HG03095 (cell line): Measurements from ENCODE around the gene PPP1R26.
"Not testable (repeated sequence)": the region's sequence is repeated elsewhere in the genome, so short reads cannot be mapped to it uniquely, and the experiment has no call there.

Source experiments
- ATAC-seq: cut with Tn5 transposase; IDR thresholded peaks from one replicate; pipeline ENCODE4 v1.9.1; 2021; ENCODE audit warnings: moderate library complexity; ENCODE audit not compliant: unreplicated experiment

PPP1R26 gene

DNA sequence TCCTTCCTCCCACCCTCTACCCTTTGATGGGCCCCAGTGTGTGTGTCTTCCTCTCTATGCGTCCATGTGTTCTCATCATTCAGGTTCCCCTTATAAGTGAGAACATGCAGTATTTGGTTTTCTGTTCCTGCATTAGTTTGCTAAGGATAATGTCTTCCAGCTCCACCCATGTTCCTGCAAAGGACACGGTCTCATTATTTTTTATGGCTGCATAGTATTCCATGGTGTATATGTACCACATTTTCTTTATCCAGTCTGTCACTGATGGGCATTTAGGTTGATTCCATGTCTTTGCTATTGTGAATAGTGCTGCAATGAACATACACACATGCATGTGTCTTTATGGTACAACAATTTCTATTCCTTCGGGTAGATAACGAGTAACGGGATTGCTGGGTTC is 21.1 kb upstream of the PPP1R26 start:
- not testable (repeated sequence) for ATAC-seq

DNA sequence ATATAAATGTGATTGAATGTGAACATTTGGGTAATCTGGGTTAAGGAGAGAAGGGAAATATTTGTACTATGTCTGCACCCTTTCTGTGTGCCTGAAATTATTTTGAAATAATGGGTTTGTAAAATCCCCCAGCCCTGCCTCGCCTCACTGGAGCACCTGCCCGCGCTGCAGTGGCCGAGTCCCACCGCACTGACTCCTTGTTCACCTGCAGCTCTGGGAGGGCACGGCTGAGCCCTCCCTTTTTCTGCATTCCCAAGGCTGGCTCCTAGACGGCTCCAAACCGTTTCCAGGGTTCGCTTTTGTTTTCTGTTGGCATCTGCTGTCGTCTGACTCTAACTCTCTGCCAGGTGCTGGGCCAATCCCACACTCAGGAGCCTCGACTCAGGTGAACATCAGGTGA is 17.6 kb upstream of the PPP1R26 start:
- ATAC-seq: no peak

DNA sequence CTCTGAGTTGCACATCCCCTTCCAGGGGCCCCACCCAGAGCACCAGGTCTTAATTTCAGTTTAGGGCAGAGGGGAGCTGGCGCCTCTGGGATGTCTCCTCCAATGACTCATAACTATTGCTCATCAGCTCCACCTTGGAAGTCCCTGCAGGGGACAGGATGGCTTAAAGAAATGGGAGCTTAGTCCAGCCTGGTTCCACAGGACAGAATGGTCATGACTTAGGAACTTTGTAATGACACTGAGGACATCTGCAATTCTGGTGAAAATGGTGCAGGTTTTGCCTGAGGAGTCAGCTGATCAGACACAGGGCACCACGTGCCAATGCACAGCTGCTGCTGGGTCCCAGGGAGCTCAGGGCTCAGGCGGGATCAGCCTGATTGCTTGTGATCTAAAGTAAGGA is 16.4 kb upstream of the PPP1R26 start:
- ATAC-seq: no peak

DNA sequence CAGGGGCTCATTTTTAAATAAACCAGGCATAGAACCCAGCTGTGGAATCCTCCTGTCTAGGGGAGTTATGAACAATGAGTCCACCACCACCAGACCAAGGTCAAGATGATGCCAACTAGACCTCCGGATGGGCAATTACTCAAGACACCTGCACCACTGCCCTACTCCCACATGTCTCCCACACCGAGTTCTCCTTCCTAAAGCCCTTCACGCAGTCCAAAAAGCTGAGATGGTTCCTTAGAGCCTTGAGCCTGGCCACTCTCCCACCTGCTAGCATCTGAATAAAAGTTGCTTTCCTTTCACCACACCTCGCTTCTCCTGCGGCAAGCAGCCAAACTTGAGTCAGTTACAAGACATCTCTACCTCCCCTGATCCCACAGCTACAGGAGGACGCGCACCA is 15.4 kb upstream of the PPP1R26 start:
- ATAC-seq: no peak

DNA sequence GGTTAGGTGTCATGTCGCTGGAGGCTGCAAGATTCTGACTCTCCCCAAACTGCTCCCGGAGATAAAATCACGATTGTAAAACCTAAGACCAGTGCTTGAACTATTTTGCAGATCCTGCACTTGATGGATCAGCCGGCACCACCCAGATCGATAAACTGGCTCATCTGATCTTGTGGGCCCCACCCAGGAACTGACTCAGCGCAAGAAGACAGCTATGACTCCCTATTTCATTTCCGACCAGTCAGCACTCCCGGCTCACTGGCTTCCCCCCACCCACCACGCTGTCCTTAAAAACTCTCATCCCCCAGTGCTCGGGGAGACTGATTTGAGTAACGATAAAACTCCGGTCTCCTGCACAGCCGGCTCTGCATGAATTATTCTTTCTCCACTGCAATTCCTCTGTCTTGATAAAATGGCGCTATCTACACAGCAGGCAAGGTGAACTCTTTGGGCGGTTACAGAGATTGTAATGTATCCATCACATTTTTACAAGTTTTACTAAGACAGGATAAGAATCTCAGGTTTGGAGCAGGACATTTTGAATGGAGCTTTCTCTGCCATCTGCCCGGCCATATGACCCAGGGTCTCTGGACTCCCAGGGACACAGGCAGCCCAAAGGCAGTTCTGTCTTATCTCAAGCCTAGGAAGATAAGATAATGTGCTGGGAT is 10.6 kb upstream of the PPP1R26 start:
- no peak for ATAC-seq

DNA sequence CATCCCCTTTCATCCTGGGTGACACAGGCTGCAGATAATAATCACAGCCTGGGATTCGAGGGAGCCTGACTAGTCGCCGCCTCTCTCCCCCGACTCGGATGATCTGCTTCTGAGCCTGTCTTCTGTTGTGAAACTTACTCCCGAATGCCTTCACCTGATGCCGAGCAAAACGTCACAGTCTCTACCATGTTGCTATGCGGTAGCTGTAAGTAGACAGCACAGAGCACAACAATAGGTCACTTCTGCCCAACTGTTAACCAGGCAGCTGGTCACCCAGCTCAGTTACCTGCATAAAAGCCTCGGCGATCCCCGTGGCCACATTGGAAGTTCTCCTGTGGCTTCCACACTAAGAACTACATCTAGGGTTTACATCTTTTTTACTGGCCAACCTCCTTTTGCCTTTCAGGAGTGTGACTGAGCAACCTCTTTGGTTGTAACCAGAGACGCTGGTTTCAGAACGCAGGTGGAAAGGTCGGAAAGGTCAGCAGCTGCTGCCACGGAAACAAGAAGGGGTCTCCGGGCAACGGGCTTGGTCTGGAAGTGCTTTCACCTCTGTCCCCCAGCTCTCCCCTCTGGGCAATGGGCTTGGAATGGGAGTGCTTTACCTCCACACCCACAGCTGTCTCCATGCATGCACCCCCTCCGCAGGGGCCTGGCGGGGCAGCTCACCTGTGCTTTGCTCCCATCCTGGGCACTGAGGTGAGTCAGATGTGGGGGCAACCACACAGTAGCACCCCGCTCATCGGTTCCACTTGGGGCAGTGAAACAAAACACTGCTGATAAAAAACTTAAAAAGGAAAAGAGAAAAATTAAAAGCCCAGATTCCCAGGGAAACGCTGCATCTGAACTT is 7.6 kb upstream of the PPP1R26 start:
- no peak for ATAC-seq

DNA sequence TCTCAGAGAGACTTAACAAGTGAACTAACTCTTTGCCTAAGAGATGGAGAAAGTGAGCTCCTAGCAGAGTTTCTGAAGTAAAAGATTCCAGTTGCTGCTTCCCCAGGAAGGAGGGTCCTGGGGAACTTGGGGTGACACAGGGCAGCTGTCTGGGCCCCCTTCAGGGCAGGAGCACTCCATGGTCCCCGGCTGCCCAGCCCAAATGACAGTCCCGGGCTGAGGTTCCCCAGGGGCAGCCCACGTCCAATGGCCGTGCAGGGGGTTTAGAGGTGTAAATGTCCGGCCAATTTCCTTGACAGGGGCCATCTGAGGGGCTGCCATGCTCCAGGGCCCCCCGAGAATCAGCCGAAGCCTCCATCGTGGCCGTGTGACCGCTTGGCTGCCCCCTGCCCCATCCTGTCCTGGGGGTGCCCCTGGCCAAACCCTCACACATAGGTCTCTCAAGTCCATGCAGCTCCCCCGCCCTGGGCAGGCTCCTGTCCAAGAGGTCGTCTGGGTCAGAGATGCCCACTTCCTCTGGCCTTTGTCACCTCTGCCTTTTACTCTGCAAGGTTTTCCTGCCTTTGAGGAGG is 5.5 kb upstream of the PPP1R26 start:
- no peak for ATAC-seq

DNA sequence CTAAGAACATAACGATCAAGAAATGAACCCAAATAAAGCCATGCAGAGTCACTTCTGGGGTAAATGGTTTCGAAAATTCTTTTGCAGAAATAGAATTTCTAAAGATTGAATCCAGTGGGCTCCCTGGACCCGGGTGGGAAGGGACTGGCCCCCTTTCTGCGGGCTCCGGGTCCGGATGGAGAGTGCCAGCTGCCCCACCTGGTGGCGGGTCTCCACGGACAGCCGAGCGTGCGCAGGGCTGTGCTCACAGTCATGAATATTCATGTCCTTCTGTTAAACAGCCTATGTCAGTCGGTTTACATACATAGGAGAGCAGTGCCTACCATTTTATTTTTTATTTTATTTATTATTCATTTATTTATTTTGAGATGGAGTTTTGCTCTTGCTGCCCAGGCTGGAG is 4.7 kb upstream of the PPP1R26 start:
- ATAC-seq: no peak

DNA sequence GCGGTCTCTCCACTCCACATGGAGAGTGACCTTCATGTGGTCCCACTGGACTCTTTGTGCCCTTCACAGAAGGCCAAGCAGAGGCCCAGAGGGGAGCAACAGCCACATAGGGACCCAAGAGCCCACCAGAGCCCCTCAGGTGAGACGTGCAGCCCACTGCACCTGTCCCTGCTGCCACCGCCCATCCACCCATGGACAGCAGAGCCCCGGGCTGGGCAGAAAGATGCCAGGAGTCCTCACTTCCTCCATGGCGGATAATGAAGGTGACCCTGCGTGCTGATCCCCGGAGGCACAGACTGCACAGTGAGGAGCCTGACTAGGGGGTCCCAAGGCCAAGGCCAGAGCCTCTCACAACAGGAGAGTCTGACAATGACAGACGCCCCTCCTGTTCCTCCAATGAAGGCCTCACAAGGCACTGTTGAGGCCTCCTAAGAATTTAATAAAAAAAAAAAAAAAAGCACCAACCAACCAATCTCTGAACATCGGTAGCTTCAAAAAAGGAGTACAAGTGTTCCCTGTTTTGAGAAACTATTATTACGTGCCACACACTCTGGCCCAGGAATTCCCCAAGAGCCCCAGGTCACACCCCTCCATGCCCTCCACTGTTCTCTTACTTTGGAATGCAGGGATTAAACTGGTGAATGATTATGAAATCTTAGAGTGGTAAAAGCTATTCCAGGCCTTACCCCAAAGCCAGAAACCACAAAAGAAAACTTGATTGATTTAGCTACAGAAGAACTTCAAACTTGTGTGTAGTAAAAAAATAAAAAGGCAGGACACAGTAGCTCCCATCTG is 2.8 kb upstream of the PPP1R26 start:
- ATAC-seq: no peak

DNA sequence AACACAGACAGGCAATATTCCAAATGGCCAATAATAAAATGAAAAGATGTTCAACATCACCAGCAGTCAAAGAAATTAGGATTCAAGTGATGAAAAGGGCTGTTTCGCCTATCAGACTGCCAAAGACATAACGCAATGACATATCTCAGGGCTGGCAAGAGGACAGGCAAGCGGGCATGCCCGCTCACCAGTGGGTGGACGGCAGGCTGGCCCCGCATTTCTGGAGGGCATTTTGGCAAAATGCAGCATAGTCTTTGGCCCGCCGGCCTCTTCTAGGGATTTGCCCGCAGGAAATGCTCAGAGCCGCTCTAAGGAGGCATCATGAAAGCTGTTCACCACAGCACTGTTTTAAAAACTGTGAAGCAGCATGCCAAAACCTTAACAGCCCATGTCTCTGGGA is 1.4 kb upstream of the PPP1R26 start:
- ATAC-seq: no peak

DNA sequence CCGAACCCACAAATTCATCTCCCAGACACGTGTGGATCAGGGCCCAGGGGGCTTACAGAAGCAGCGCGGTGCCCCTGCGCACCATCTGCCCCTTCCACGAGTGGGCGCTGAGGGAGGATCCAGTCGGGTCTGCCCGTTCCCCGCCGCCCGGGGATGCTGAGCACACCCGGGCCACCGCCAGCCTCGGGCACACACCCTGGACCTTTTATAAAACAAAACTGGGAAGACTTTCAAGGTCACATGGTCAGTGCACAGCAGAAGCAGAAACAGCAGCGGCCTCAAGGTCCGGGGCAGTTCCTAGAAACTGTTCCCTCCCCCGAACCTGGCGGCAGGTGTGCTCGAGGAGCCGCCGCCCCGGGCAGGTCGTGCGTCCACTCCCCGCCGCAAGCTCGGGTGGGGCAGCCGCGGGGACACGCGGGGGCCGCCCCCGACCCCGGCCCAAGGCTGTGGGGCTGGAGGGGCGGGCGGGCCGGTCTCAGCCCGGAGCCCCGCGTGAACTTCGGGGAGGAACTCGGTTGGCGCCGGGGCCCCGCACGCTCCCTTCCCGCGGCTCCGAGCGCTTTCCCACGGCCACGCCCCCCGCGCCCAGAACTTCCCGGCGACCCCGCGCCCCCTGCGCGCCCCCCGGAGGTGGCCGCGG is 633 bp upstream of the PPP1R26 start:
- ATAC-seq: no peak

DNA sequence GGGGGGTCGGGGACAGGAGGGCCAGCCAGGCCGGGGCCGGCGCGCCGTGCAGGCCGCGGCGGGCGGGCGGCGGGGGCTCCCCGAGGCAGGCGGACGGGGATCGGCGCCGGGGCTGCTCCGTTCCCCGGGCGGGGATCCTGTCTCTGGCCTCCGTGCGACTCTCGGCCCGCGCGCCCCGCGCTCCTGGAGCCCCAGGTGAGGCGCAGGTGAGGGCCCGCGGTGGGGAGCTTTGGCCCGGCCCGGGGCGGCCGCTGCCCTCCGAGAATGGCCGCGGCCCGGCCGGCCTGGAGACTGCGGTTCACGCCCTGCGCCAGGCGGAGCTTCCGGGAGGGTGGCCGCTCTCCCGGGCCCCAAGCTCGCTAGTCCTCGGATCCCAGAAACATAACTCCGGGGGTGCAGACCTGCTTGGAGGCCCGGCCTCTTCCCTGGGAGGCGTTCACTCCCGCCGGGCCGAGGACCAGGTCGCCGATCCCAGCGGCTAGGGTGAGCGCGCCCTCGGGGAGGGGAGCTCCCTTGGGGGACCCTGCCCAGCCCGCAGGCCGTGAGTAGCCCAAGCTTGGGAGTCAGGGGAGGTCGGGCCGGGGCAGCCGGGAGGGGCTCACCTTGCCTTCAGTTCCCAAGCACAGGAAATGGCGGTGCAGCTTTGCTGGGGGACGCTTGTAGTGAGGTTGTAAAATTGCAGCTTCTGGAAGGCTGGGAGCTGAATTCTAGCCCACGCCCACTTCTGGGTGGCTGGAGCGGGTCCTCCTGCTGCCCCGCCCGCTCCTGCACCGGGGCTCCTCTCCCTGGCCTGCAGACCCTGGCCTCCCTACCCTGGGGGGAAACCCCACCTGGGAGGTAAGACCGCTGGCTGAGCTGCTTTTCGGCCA is 723 bp downstream of the PPP1R26 start:
- no peak for ATAC-seq

DNA sequence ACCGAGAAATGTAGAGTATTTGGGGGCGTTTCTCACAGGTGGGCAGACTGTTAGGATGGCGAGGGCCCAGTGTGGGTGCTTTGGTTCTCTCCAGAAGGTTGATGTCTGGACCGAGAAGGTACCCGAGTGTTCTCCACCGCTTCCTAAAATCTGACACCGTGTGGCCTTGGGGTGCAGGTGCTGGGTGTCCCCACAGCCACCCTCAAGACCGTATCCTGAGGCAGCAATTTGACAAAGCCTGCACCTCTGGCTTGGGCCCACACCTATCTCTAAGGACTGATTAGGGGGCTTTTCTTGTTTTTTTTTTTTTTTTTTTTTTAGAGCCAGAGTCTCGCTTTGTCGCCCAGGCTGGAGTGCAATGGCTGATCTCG is 1.3 kb downstream of the PPP1R26 start:
- no peak for ATAC-seq

DNA sequence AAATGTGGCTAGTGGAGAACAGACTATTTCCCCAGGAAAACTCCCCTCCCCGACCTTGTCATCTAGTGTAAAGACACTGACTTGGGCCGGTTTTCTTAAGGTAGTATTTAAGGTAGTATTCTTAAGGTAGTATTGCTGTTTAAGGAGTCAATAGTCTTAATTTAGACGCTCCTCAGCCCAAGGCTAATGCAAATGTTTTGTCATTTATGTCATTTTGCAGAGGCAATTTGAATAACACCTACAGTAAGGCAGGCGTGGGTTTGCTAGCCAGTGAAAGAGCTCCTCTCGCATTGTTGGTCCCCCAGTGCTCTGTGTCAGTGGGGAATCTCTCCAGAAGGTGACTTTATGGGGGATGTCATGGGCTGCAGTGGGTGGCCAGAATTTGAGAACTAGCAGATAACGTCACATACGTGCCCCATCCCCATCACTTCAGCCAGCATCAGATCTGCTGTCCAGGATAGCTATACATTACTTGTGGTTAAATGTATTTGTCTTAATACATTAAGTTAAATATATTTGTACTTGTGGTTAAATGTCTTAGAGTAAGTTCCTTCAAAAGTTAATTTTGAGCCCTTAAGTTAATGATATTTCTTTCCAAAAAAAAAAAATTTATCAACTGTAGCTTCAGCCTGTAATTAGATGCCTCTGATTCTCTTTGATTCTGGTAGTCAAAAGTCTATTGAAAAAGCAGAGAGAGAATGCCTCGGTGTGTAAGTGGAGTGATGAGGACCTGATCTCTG is 2.6 kb downstream of the PPP1R26 start:
- ATAC-seq: no peak

DNA sequence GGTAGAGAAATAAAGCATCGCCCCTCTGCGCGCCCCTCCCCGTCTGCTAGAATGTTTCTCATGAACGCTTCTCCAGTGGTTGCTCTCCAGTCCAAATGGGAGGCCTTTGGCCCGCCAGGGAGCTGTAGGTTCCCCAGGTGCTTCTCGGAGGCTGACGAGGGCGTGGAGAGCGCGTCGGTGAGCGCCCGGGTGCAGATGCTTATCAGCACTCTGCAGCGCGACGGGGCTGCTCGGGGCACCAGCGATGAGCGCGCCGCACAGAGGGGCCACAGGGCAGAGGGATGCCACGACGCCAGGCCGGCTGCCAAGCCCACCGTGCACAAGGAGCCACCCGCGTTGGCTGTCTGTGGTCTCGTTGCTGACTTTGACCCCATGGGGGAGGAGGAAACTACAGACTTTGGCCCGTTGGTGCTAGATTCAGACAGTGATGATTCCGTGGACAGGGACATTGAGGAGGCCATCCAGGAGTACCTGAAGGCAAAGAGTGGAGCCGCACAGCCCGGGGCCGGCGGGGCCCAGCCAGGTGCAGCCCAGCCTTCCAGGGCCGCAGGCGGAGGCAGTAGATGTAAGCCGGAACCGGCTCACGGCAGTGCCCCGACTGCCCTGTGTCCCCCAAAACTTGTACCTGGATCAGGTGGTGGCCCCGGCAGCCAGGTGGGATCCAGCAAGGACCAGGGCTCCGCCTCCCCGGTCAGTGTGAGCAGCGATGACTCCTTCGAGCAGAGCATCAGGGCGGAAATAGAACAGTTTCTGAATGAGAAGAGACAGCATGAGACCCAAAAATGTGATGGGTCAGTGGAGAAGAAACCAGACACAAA is 5.1 kb downstream of the PPP1R26 start:
- ATAC-seq: no peak

DNA sequence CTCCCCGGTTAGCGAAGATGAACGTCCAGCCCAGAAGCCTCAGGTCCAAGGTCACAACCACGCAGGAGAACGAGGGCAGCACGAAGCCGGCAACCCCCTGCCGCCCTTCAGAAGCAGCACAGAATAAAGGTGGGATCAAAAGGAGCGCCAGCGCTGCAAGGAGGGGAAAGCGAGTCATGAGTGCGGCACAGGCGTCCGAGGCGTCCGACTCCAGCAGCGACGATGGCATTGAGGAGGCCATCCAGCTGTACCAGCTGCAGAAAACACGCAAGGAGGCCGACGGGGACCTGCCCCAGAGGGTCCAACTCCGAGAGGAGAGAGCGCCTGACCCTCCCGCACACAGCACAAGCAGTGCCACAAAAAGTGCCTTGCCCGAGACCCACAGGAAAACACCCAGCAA is 5.8 kb downstream of the PPP1R26 start:
- no peak for ATAC-seq

DNA sequence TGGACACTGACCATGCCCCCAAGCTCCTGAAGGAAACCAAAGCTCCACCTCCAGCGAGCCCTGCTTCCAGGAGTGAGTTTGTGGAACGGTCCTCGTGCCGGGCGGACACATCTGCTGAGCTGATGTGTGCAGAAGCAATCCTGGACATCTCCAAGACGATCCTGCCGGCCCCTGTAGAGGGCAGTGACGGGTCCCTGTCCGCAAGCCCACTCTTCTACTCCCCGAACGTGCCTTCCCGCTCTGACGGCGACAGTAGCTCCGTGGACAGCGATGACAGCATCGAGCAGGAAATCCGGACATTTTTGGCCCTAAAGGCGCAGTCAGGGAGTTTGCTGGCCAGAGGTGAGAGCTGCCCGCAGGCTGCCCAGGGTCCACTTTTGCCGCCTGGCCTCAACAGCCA is 6.2 kb downstream of the PPP1R26 start:
- ATAC-seq: no peak

DNA sequence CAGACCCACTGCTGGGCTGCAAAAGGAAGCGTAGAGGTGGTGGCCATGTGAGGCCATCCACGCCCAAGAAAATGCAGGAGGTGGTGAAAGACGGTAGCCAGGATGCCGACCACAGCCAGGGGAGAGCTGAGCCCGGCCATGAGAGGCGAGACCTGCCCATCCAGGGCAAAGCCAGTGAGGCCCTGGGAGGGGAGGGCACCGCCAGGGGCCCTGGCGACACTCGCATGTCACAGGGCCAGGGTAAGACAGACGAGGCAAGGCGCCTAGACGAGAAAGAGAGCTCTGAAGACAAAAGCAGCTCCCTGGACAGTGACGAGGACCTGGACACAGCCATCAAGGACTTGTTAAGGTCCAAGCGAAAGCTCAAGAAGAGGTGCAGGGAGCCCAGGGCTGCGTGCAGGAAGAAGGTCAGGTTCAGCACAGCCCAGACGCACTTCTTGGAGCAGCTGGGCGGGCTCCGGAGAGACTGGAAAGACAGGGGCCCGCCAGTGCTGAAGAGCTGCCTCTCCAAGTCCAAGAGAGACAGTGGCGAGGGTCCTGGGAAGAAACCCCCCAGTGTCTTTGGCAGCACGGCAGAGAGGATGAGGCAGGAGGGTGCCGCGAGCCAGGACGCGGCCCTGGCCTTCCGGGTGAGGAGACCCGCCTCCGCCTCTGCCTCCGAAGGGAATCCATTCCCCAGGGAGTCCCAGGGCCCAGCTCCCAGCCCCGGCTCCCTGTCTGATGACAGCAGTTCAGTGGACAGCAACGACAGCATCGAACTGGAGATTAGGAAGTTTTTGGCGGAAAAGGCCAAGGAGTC is 6.9 kb downstream of the PPP1R26 start:
- ATAC-seq: no peak
